NT2/D1 (cell line): ENCODE results near the gene FBXW8.

Experiments
- SUZ12 ChIP-seq: IDR thresholded peaks from 2 replicates; pipeline ENCODE4 v1.6.1; 2011; ENCODE audit not compliant: insufficient read length, insufficient read depth; ENCODE audit errors: extremely low read depth
- YY1 ChIP-seq: IDR thresholded peaks from 2 replicates; pipeline ENCODE4 v1.6.1; 2011; ENCODE audit not compliant: insufficient read length, insufficient read depth
- ZNF274 ChIP-seq: IDR thresholded peaks from 2 replicates; pipeline ENCODE4 v1.6.1; 2011; ENCODE audit warnings: mild to moderate bottlenecking, low read depth, low read length

DNA sequence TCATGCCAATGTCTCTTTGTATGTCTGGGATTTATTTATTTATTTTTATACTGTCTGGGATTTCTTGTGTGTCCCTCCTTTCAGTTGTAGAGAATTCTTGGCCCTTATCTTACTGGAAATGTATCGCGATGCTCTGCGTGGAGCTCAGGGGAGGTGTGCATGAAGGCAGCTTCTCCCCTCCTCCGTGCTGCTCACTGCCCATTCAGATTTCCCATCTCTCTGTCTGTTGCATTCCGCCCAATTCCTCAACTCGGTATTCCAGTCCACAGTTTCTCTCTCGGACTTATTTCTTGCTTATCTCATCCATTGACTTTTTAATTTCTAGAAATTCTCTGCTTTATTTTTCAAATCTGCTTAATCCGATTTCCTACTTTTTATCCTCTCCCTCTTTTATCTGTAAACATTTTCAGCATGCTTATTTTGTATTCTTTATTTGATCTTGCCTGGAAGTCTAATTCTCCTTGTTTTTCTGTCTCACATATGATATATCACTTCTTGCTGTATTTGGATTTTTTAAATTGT lies 93.2 kb downstream of the FBXW8 start:
- TF ChIP-seq YY1 (no peak), ZNF274 (no peak), SUZ12 (no peak)
